HepG2 (cell line): ENCODE results near the gene FKBP8. TPM values are rescaled to one million over a fixed set of nuclear protein-coding genes. Genes with fewer than 3 reads are reported as not detected.

Experiments
- ATAC-seq: fragments of 200-7000 bp; cut with Tn5 transposase; 3 replicates; pipeline ENCODE4 v1.9.1; 2020; ENCODE audit warnings: mild to moderate bottlenecking, moderate library complexity
- BruUV-seq: library from RNA; stranded (reverse); fragments of 400-500 nt; replicated peaks from 2 replicates; lab custom pipeline; 2021; lab: Mats Ljungman, UMichigan
- CTCF ChIA-PET: fragments of 300-600 bp; formaldehyde crosslinking; extraction: SDS; loops from one replicate; lab custom pipeline; 2021; ENCODE audit warnings: low total read pairs, inconsistent platforms, low intra/inter-chr PET ratio; lab: Yijun Ruan, JAX
- POLR2A ChIA-PET: fragments of 350-600 bp; sonication (Branson Sonifier 250); formaldehyde crosslinking; loops from one replicate; lab custom pipeline; 2020; ENCODE audit warnings: antibody characterized with exemption, inconsistent platforms; lab: Yijun Ruan, JAX
- DNase-seq: peaks from one replicate; pipeline ENCODE4 v3.0.0-alpha.2; 2015; ENCODE audit warnings: low spot score
- FAIRE-seq: peaks from 3 replicates; lab custom pipeline; 2011; peaks lifted over from hg19 to GRCh38; lab: Jason Lieb, UNC
- H2AFZ ChIP-seq: one replicate; pipeline ENCODE4 v1.6.1; 2011; ENCODE audit warnings: low read length, inconsistent platforms
- H3K27ac ChIP-seq: fragments of 300-600 bp; 3 replicates; pipeline ENCODE4 v1.8.0; 2011; ENCODE audit warnings: mixed run types, mild to moderate bottlenecking, mixed read lengths, low read length, inconsistent platforms; ENCODE audit not compliant: insufficient read depth; ENCODE audit errors: extremely low read length
- H3K27me3 ChIP-seq, 2 experiments: fragments of 200-600 bp in 1 of 2; 2 replicates in 1 of 2; 3 replicates in 1 of 2; pipeline versions ENCODE4 v1.6.0 to v1.8.0; 2011; ENCODE audit warnings: low read length in 2 of 2, mild to moderate bottlenecking in 2 of 2, moderate library complexity in 2 of 2, inconsistent platforms in 1 of 2; ENCODE audit not compliant: insufficient read depth in 2 of 2, control insufficient read depth in 1 of 2
- H3K36me3 ChIP-seq, 2 experiments: fragments of 200-600 bp in 1 of 2; replicated peaks in 1 of 2; 2 replicates in 1 of 2; 3 replicates in 1 of 2; pipeline versions ENCODE4 v1.5.1 to v1.8.0; 2011; ENCODE audit warnings: low read length in 2 of 2, inconsistent platforms in 1 of 2; ENCODE audit not compliant: insufficient read depth in 2 of 2, control insufficient read depth in 1 of 2
- H3K4me1 ChIP-seq: 2 replicates; pipeline ENCODE4 v1.5.1; 2012; ENCODE audit warnings: low read length, inconsistent platforms; ENCODE audit not compliant: insufficient read depth
- H3K4me2 ChIP-seq: 2 replicates; pipeline ENCODE4 v1.6.0; 2011; ENCODE audit warnings: low read depth, low read length, inconsistent platforms
- H3K4me3 ChIP-seq, 3 experiments: fragments of 200-600 bp in 1 of 3; sonication (generic), shearing (Covaris generic) in 1 of 3; replicated peaks in 1 of 3; 2 replicates each; pipeline ENCODE4 v1.5.1; 2011 to 2016; ENCODE audit warnings: low read length in 3 of 3, inconsistent platforms in 2 of 3, low read depth in 2 of 3, mild to moderate bottlenecking in 2 of 3, control low read depth in 1 of 3, mixed read lengths in 1 of 3; ENCODE audit not compliant: insufficient read depth in 1 of 3
- H3K79me2 ChIP-seq: one replicate; pipeline ENCODE4 v1.6.1; 2011; ENCODE audit warnings: low read length, inconsistent platforms; ENCODE audit not compliant: insufficient read depth
- H3K9ac ChIP-seq: 2 replicates; pipeline ENCODE4 v1.6.0; 2011; ENCODE audit warnings: mild to moderate bottlenecking, low read depth, low read length, inconsistent platforms; ENCODE audit not compliant: insufficient read depth
- H3K9me3 ChIP-seq: 2 replicates; pipeline ENCODE4 v1.5.1; 2012; ENCODE audit warnings: mild to moderate bottlenecking, low read length
- H4K20me1 ChIP-seq: 2 replicates; pipeline ENCODE4 v1.6.0; 2011; ENCODE audit warnings: inconsistent platforms, mild to moderate bottlenecking, low read length, moderate library complexity; ENCODE audit not compliant: insufficient read depth
- GTF3A ChIP-seq: sonication (generic); formaldehyde crosslinking; conservative IDR thresholded peaks from 2 replicates; pipeline ENCODE4 v1.4.0; 2020; ENCODE audit warnings: mild to moderate bottlenecking, missing genetic modification reagents
- IRF2 ChIP-seq: IDR thresholded peaks from 2 replicates; pipeline ENCODE4 v1.6.1; 2018; ENCODE audit warnings: missing genetic modification reagents, missing compliant biosample characterization
- TAF1 ChIP-seq: sonication (generic); formaldehyde crosslinking; IDR thresholded peaks from 2 replicates; pipeline ENCODE4 v1.4.0; 2020; ENCODE audit warnings: missing genetic modification reagents
- ZNF44 ChIP-seq: sonication (generic); formaldehyde crosslinking; IDR thresholded peaks from 2 replicates; pipeline ENCODE4 v1.5.1; 2020; ENCODE audit warnings: mild to moderate bottlenecking, missing genetic modification reagents
- ZNF776 ChIP-seq: sonication (generic); formaldehyde crosslinking; IDR thresholded peaks from 2 replicates; pipeline ENCODE4 v1.4.0; 2020; ENCODE audit warnings: mild to moderate bottlenecking, missing genetic modification reagents
- WGBS: methylation state at CpG from one replicate; pipeline ENCODE4 v1.1.6; 2017; ENCODE audit warnings: low lambda C conversion rate; 5-methylcytosine and 5-hydroxymethylcytosine counted together
- in situ Hi-C: cut with HindIII; loops from 2 replicates; pipeline ENCODE4 v1.10.0; 2017; ENCODE audit warnings: low pct_unique_long_range_greater_than_20kb; ENCODE audit not compliant: extremely low pct_ligation_motif_present
- intact Hi-C: fragments of 100-400 bp; cut with micrococcal nuclease; formaldehyde crosslinking; loops from one replicate; pipeline ENCODE4 v1.10.0; 2022; ENCODE audit not compliant: unreplicated experiment
- polyA plus RNA-seq, 8 experiments: library from polyadenylated mRNA; depleted of rRNA in 3 of 8; stranded (reverse) in 7 of 8; unstranded in 1 of 8; fragments of >200 nt; fragmentation: Illumina TruSeq in 4 of 8; extraction: Trizol in 4 of 8; gene quantifications; 2 replicates each; pipeline versions ENCODE4 v1.2.1 to v1.2.3, GENCODE V29; 2011 to 2016; ENCODE audit warnings: low read depth in 4 of 8, missing spikeins in 1 of 8, mixed read lengths in 1 of 8; ENCODE audit not compliant: insufficient read depth in 1 of 8
- total RNA-seq, 5 experiments: library from RNA; depleted of rRNA; stranded (reverse); fragments of >200 nt; fragmentation: Illumina TruSeq; extraction: Trizol; gene quantifications; 2 replicates each; pipeline ENCODE4 v1.2.3, GENCODE V29; 2016; ENCODE audit warnings: low read depth in 1 of 5
- TF ChIP-seq, protein P1 (sequence below): sonication (generic); formaldehyde crosslinking; IDR thresholded peaks from 2 replicates; pipeline ENCODE4 v1.4.0; 2020; ENCODE audit warnings: missing genetic modification reagents
- TF ChIP-seq, protein P2 (sequence below): sonication (generic); formaldehyde crosslinking; IDR thresholded peaks from 2 replicates; pipeline ENCODE4 v1.4.0; 2020; ENCODE audit warnings: missing genetic modification reagents, mild to moderate bottlenecking, borderline replicate concordance
- TF ChIP-seq, protein P3 (sequence below): sonication (generic); formaldehyde crosslinking; IDR thresholded peaks from 2 replicates; pipeline ENCODE4 v1.5.0; 2020; ENCODE audit warnings: mild to moderate bottlenecking, missing genetic modification reagents

Gene FKBP8
- total and polyA plus RNA-seq, 2 of the 13 experiments (the other 11 are each of a cell fraction or from before 2014, with no cell fraction given), result 81.7 to 93.9 TPM

GRCh38 chr19:18557411-18558201 lies 14.2 kb upstream of the FKBP8 start, which contains the start of gene KXD1 (continued):
- TF ChIP-seq ZNF776 (CRISPR knock-in tag) (peak; percentile 29; the same call in 1 of the 2 replicates), TAF1 (CRISPR knock-in tag) (peak; percentile 71; the same call in 1 of the 2 replicates), GTF3A (CRISPR knock-in tag) (no peak), IRF2 (CRISPR knock-in tag) (peak; percentile 65)
- TF ChIP-seq, protein P1, sequence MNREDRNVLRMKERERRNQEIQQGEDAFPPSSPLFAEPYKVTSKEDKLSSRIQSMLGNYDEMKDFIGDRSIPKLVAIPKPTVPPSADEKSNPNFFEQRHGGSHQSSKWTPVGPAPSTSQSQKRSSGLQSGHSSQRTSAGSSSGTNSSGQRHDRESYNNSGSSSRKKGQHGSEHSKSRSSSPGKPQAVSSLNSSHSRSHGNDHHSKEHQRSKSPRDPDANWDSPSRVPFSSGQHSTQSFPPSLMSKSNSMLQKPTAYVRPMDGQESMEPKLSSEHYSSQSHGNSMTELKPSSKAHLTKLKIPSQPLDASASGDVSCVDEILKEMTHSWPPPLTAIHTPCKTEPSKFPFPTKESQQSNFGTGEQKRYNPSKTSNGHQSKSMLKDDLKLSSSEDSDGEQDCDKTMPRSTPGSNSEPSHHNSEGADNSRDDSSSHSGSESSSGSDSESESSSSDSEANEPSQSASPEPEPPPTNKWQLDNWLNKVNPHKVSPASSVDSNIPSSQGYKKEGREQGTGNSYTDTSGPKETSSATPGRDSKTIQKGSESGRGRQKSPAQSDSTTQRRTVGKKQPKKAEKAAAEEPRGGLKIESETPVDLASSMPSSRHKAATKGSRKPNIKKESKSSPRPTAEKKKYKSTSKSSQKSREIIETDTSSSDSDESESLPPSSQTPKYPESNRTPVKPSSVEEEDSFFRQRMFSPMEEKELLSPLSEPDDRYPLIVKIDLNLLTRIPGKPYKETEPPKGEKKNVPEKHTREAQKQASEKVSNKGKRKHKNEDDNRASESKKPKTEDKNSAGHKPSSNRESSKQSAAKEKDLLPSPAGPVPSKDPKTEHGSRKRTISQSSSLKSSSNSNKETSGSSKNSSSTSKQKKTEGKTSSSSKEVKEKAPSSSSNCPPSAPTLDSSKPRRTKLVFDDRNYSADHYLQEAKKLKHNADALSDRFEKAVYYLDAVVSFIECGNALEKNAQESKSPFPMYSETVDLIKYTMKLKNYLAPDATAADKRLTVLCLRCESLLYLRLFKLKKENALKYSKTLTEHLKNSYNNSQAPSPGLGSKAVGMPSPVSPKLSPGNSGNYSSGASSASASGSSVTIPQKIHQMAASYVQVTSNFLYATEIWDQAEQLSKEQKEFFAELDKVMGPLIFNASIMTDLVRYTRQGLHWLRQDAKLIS (CRISPR knock-in tag), result no peak

GRCh38 chr19:18551631-18552030 lies 8.3 kb upstream of the FKBP8 start:
- intact Hi-C loops, result no loop called here
- Histone ChIP-seq H3K79me2 (no peaks in the 10 kb centered on the region), H3K36me3 (no peaks in the 10 kb centered on the region), H4K20me1 (no peaks in the 10 kb centered on the region), H3K4me1 (peaks cover 45% of the 10 kb centered on the region), H3K4me2 (peak overlapping the region; percentile 38), H2AFZ (peak overlapping the region; percentile 70), H3K9ac (0 out of 2 replicates have a peak overlapping the region, but pooled peaks have one; percentile 8), H3K27ac (no peak overlapping the region), H3K27me3 (no peaks in the 10 kb centered on the region), H3K9me3 (no peaks in the 10 kb centered on the region), H3K4me3 (no peak overlapping the region)
- DNase-seq, result no peak
- TF ChIP-seq, protein P2, sequence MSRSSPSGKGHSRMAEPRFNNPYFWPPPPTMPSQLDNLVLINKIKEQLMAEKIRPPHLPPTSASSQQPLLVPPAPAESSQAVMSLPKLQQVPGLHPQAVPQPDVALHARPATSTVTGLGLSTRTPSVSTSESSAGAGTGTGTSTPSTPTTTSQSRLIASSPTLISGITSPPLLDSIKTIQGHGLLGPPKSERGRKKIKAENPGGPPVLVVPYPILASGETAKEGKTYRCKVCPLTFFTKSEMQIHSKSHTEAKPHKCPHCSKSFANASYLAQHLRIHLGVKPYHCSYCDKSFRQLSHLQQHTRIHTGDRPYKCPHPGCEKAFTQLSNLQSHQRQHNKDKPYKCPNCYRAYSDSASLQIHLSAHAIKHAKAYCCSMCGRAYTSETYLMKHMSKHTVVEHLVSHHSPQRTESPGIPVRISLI (CRISPR knock-in tag), result peak; percentile 10; the same call in 1 of the 2 replicates
- no peak for TF ChIP-seq ZNF44 (CRISPR knock-in tag)
- TF ChIP-seq, protein P3, sequence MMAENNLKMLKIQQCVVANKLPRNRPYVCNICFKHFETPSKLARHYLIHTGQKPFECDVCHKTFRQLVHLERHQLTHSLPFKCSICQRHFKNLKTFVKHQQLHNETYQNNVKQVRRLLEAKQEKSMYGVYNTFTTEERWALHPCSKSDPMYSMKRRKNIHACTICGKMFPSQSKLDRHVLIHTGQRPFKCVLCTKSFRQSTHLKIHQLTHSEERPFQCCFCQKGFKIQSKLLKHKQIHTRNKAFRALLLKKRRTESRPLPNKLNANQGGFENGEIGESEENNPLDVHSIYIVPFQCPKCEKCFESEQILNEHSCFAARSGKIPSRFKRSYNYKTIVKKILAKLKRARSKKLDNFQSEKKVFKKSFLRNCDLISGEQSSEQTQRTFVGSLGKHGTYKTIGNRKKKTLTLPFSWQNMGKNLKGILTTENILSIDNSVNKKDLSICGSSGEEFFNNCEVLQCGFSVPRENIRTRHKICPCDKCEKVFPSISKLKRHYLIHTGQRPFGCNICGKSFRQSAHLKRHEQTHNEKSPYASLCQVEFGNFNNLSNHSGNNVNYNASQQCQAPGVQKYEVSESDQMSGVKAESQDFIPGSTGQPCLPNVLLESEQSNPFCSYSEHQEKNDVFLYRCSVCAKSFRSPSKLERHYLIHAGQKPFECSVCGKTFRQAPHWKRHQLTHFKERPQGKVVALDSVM (CRISPR knock-in tag), result peak; percentile 89
- FAIRE-seq, result no peak
- no TSS peak for BruUV-seq
- ChIA-PET POLR2A (interaction anchor here (0.7 to 1.6 kb wide), 3 partner anchors 20 to 618 kb away, joined by 3 to 8 read pairs (median 4); partner anchors contain the start of genes MEF2B and UBA52), CTCF (no interaction called here)
- ATAC-seq, result peak; percentile 58
- in situ Hi-C loops, result no loop called here
- 5% methylated on average over 6 of the region's 6 CpGs for WGBS
